Endothelial cell of umbilical vein (primary cell): ENCODE measurements around the gene NUP62. TPM values are rescaled to one million over a fixed set of nuclear protein-coding genes. Genes with fewer than 3 reads are reported as not detected.

ENCODE experiments used
- BruUV-seq: library from RNA; stranded (reverse); fragments of 400-500 nt; replicated peaks from 2 replicates; lab custom pipeline; 2021; lab: Mats Ljungman, UMichigan
- CTCF ChIA-PET: fragments of 300-600, 350-600 bp; sonication (Branson Sonifier 250); formaldehyde crosslinking; loops from one replicate; lab custom pipeline; 2021; ENCODE audit warnings: antibody characterized with exemption, inconsistent platforms; lab: Charles Lee
- POLR2A ChIA-PET: fragments of 300-600, 350-600 bp; sonication (Branson Sonifier 250); formaldehyde crosslinking; loops from one replicate; lab custom pipeline; 2021; ENCODE audit warnings: antibody characterized with exemption, inconsistent platforms; lab: Charles Lee
- DNase-seq: peaks from one replicate; pipeline ENCODE4 v3.0.0-alpha.2; 2011; ENCODE audit warnings: low read depth, low spot score
- FAIRE-seq: peaks from 2 replicates; lab custom pipeline; 2011; peaks lifted over from hg19 to GRCh38; lab: Jason Lieb, UNC
- H2AFZ ChIP-seq: 2 replicates; pipeline ENCODE4 v1.6.0; 2012; ENCODE audit warnings: low read depth, low read length, control low read depth, inconsistent platforms
- H3K27ac ChIP-seq: 2 replicates; pipeline ENCODE4 v1.5.1; 2011; ENCODE audit warnings: low read depth, mild to moderate bottlenecking, control low read depth, low read length, moderate library complexity; ENCODE audit not compliant: insufficient read depth
- H3K27me3 ChIP-seq, 2 experiments: 2 replicates each; pipeline versions ENCODE4 v1.6.0 to v1.6.1; 2011; ENCODE audit warnings: low read length in 2 of 2, mixed read lengths in 1 of 2; ENCODE audit not compliant: control insufficient read depth in 2 of 2, insufficient read depth in 2 of 2
- H3K36me3 ChIP-seq, 2 experiments: 2 replicates in 1 of 2; 3 replicates in 1 of 2; pipeline ENCODE4 v1.5.1; 2011; ENCODE audit warnings: low read length in 2 of 2, mild to moderate bottlenecking in 1 of 2, moderate library complexity in 1 of 2; ENCODE audit not compliant: control insufficient read depth in 2 of 2, insufficient read depth in 2 of 2; ENCODE audit errors: extremely low read depth in 1 of 2
- H3K4me1 ChIP-seq: 3 replicates; pipeline ENCODE4 v1.5.1; 2011; ENCODE audit warnings: mild to moderate bottlenecking, low read length; ENCODE audit not compliant: control insufficient read depth, insufficient read depth; ENCODE audit errors: extremely low read depth
- H3K4me2 ChIP-seq: 2 replicates; pipeline ENCODE4 v1.6.1; 2011; ENCODE audit warnings: low read length, control low read depth, mixed read lengths; ENCODE audit not compliant: insufficient read depth
- H3K4me3 ChIP-seq, 3 experiments: fragments of 200-600 bp in 1 of 3; sonication (generic), shearing (Covaris generic) in 1 of 3; replicated peaks in 1 of 3; 2 replicates each; pipeline ENCODE4 v1.5.1; 2011 to 2016; ENCODE audit warnings: control low read depth in 3 of 3, low read length in 3 of 3, mild to moderate bottlenecking in 2 of 3, inconsistent platforms in 1 of 3, low read depth in 1 of 3, moderate library complexity in 1 of 3; ENCODE audit not compliant: insufficient read depth in 1 of 3
- H3K79me2 ChIP-seq: 2 replicates; pipeline ENCODE4 v1.6.0; 2012; ENCODE audit warnings: low read length, inconsistent platforms; ENCODE audit not compliant: control insufficient read depth, insufficient read depth
- H3K9ac ChIP-seq: replicated peaks from 2 replicates; pipeline ENCODE3; 2011; ENCODE audit warnings: low read length, control low read depth; ENCODE audit not compliant: insufficient read depth; ENCODE audit errors: extremely low read depth
- H3K9me1 ChIP-seq: replicated peaks from 3 replicates; pipeline ENCODE4 v1.6.0; 2011; ENCODE audit warnings: mild to moderate bottlenecking, low read length; ENCODE audit not compliant: control insufficient read depth, insufficient read depth; ENCODE audit errors: extremely low read depth
- H3K9me3 ChIP-seq: replicated peaks from 2 replicates; pipeline ENCODE4 v1.5.1; 2012; ENCODE audit warnings: low read length, inconsistent platforms; ENCODE audit not compliant: control insufficient read depth, insufficient read depth
- H4K20me1 ChIP-seq: replicated peaks from 2 replicates; pipeline ENCODE3; 2011; ENCODE audit warnings: mild to moderate bottlenecking, low read length; ENCODE audit not compliant: control insufficient read depth, insufficient read depth; ENCODE audit errors: extremely low read depth
- CTCF ChIP-seq, 2 donors: IDR thresholded peaks; 1 replicate in 1 of 2; 2 replicates in 1 of 2; pipeline ENCODE4 v1.5.1; 2011; ENCODE audit warnings: low read length in 2 of 2, mild to moderate bottlenecking in 2 of 2, moderate library complexity in 2 of 2, control low read depth in 1 of 2, inconsistent platforms in 1 of 2, low read depth in 1 of 2; ENCODE audit not compliant: insufficient read depth in 1 of 2; ENCODE audit errors: extremely low read depth in 1 of 2
- EZH2 ChIP-seq: IDR thresholded peaks from 2 replicates; pipeline ENCODE4 v1.6.1; 2012; ENCODE audit warnings: borderline replicate concordance, low read depth, mild to moderate bottlenecking, moderate library complexity, low read length, inconsistent platforms; ENCODE audit not compliant: severe bottlenecking
- FOS ChIP-seq: IDR thresholded peaks from 2 replicates; pipeline ENCODE4 v1.6.1; 2011; ENCODE audit warnings: mild to moderate bottlenecking, low read length, moderate library complexity, borderline replicate concordance; ENCODE audit not compliant: insufficient read depth
- GATA2 ChIP-seq: IDR thresholded peaks from 2 replicates; pipeline ENCODE4 v1.7.0; 2011; ENCODE audit warnings: low read depth, mild to moderate bottlenecking, moderate library complexity, mixed read lengths, low read length; ENCODE audit not compliant: insufficient read length, insufficient read depth
- JUN ChIP-seq: IDR thresholded peaks from 2 replicates; pipeline ENCODE4 v1.6.1; 2011; ENCODE audit warnings: borderline replicate concordance, low read depth; ENCODE audit not compliant: insufficient read length, insufficient read depth
- MAX ChIP-seq: IDR thresholded peaks from 2 replicates; pipeline ENCODE4 v1.6.1; 2011; ENCODE audit not compliant: insufficient read depth, insufficient read length
- MYC ChIP-seq: IDR thresholded peaks from one replicate; pipeline ENCODE4 v1.6.1; 2011; ENCODE audit warnings: mild to moderate bottlenecking, low read depth, low read length
- POLR2A ChIP-seq: IDR thresholded peaks from 2 replicates; pipeline ENCODE4 v1.6.1; 2012; ENCODE audit warnings: low read depth, mild to moderate bottlenecking, control low read depth, low read length
- POLR2AphosphoS5 ChIP-seq: IDR thresholded peaks from 2 replicates; pipeline ENCODE4 v1.6.1; 2012; ENCODE audit warnings: low read depth, mild to moderate bottlenecking, control low read depth, low read length, moderate library complexity; ENCODE audit not compliant: insufficient read depth
- dilution Hi-C: fragments of 300-500 bp; cut with MboI; formaldehyde crosslinking; loops from one replicate; pipeline ENCODE4 v1.15.0; 2019; ENCODE audit warnings: low sequenced_read_pairs; ENCODE audit not compliant: extremely low pct_ligation_motif_present
- intact Hi-C: fragments of 100-400 bp; cut with micrococcal nuclease; formaldehyde crosslinking; loops from one replicate; pipeline ENCODE4 v1.10.0; 2022
- polyA plus RNA-seq, 4 experiments: library from polyadenylated mRNA; depleted of rRNA in 3 of 4; stranded (reverse) in 3 of 4; unstranded in 1 of 4; fragments of >200 nt; gene quantifications; 2 replicates each; pipeline versions ENCODE4 v1.2.1 to v1.2.3, GENCODE V29; 2011 to 2012; ENCODE audit warnings: missing spikeins in 1 of 4
- total RNA-seq: library from RNA; stranded (reverse); gene quantifications from 2 replicates; pipeline ENCODE4 v1.2.3, GENCODE V29; 2021

The NUP62 gene
- total and polyA plus RNA-seq, 2 donors (not counting 3 experiments of a cell fraction or from before 2014, with no cell fraction given) = 32.0 to 93.7 TPM

GRCh38 chr19:49861107-49861506, 68.2 kb downstream of the NUP62 start:
- Histone ChIP-seq H3K36me3 (peaks cover 15 to 56% of the 10 kb centered on the region in 2 experiments), H3K79me2 (peaks cover 19% of the 10 kb centered on the region), H3K4me2 (no peak overlapping the region), H3K27me3 (no peaks in the 10 kb centered on the region), H3K27ac (no peak overlapping the region), H3K4me1 (peaks cover 13% of the 10 kb centered on the region), H3K4me3 (no peak overlapping the region), H3K9me3 (no peaks in the 10 kb centered on the region), H3K9ac (no peak overlapping the region), H4K20me1 (no peaks in the 10 kb centered on the region), H2AFZ (no peak overlapping the region), H3K9me1 (no peaks in the 10 kb centered on the region)
- no TSS peak for BruUV-seq
- TF ChIP-seq CTCF (IDR thresholded peaks at IDR 0.05; ENCODE audit: extremely low read depth in 1 of 2, insufficient read depth in 1 of 2, low read depth in 1 of 2, low read length in 2 of 2) (no peak), GATA2 (no peak), MAX (no peak), POLR2A (no peak), FOS (no peak), JUN (no peak), POLR2AphosphoS5 (no peak), EZH2 (no peak), MYC (no peak)
- dilution Hi-C loops = no loop called here
- FAIRE-seq = no peak
- intact Hi-C loops = no loop called here
- DNase-seq = no peak
- ChIA-PET POLR2A (no interaction called here), CTCF (no interaction called here)
